Raji (cell line): ENCODE measurements around the gene NFIC.

Source experiments
- POLR2A ChIP-seq: IDR thresholded peaks from 2 replicates; pipeline ENCODE4 v1.6.1; 2011; ENCODE audit warnings: low read depth, low read length, control low read depth; ENCODE audit not compliant: insufficient read depth

NFIC gene

DNA sequence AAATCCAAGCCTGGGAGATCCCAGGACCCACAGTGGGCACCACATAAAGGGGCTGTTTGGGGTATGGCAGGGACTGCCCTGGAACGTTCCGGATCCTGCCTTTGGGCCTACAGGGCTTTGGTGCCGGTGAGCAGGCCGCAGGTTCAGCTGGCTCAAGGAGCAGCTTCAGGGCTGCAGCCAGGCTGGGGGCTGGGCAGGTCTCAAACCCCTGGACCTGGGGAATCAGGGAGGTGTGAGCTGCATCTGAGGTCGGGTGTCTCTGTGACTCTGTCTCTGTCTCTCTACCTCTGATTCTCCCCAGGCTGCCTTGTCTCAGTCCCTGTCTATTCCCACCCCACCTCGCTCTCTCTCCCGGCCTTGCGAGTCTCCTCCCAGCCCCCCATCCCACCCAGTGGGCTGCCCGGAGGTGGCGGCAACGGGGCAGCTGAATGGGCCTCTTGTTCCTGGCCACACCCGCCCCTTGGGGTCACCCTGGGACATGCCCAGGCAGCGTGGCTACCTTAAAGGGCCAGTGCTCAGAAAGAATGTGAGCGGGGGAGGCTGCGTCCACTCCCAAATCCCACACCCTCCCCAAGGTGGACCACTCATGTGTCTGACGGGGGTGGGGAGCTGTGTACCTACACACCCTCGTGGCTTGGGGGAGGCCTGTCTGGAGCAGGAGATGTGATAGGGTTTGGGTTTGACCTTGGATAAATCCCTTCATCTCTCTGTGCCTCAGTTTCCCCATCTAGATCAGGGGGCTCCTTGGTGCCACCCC is 31.1 kb downstream of the NFIC start:
- no peak for TF ChIP-seq POLR2A

DNA sequence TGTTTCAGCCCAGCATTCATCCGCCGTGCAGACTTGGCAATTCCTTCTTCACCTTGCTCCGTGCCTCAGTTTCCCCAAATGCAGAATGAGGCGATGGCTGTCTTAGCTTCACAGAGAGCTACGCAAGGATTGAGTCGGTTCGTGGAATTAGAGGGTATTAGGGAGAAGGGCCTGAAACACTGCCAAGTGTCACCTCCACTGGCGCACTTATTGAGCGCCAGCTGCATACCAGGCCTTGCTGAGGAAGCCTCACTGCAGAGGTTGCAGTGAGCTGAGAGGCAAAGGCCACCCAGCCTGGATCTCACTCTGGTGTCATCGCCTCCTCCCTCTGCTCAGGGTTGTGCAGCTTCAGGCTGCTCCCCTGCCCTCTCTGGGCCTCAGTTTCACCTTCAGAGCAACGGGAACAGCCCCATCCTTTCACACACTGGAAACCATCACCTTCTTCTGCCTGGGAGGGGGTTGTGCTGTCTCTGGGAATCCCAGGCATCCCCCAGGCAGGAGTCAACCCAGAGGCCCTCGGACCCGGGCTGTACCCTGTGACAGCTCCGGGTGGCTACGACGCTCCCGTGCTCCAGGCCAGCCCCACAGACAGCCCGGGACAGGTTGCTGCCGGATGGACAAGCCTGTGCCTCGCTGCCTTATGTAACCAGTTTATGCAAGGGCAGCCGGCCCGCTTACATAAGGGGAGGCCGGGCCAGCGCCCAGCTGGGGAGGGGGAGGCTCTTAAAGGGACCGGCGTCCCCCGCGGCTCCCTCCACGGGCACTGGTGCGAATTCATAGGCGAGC is 31.9 kb downstream of the NFIC start:
- no peak for TF ChIP-seq POLR2A

DNA sequence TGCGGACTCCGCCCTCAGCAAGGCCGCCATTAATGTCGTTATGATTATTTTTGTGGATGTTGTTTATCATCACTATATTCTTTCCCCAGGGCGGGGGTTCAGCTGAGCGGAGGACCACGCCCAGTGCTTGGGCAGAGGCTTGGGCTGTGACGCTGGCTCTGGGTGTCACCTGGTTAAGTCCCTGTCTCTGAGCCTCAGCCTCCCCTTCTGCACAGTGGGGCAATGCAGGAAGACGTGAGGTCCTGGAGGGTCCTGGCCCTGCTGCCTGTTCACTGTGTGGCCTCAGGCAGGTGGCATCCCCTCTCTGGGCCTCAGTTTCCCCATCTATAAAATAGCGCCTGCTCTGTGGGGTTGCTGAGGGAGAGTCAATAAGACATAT is 32.5 kb downstream of the NFIC start:
- TF ChIP-seq POLR2A = no peak

DNA sequence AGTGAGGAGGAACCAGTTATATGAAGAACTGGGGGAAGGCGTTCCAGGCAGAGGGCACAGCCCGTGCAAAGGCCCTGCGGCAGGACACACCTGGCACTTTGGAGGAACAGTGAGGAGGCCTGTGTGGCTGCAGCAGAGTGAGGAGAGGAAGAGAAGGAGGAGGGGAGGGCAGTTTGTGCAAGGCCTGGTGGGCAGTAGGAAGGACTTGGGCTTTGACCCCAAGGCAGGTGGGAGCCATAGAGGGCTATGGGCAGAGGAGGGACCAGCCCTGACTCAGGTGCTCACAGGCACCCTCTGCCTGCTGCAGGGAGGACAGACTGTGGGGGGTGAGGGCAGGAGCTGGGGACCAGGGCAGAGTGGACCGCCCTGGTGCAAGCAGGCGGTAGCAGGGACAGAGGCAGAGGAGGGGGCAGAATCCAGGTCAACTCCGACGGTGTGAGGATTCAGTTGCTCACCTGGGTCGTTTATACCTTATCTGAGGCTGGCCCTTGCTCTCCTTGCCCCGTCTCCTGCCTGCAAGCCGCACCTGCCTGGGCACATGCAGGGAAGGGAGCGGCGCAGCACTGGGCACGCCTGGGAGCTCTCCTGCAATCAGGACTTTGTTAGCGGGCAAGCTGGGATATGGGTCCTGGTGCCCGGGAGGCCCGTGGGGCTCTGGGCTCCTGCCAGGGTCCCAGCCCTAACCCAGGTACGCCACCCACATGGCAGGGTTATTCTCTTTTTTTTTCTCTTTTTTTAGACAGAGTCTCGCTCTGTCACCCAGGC is 34.8 kb downstream of the NFIC start:
- TF ChIP-seq POLR2A = no peak

DNA sequence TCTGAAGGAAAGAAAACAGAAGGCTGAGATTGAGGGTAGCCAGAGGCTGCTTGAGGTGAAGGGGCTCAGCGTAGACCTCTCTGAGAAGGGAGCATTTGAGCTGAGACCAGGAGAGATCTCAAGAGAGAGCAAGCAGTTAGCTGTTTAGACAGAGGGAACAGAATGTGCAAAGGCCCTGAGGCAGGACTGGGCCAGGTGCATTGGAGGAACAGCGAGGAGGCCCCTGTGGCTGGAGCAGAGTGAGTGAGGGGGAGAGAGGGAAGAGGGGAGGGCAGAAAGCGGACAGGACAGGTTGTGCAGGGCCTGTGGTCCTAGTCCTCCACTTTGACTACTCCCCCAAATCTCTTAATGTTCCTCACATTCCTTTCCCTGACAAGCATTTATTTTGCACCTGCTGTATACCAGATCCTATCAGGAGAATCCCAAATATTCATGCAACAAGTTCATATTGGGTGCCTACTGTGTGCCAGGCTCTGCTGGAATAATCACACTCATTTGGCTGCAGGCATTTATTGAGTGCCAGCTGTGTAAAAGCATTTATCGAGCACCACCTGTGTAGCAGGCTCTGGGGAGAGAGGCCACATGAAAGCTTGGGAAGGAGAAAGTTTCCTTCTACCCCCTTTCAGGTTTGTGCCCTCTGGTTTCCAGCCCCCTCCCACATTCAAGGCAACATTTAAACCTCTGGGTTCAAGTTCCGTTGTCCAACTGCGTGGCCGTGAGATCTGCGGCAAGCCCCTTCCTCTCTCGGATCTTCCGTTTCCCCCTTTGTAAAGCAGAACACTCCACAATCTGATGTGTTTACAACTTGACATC is 36.5 kb downstream of the NFIC start:
- TF ChIP-seq POLR2A = no peak

DNA sequence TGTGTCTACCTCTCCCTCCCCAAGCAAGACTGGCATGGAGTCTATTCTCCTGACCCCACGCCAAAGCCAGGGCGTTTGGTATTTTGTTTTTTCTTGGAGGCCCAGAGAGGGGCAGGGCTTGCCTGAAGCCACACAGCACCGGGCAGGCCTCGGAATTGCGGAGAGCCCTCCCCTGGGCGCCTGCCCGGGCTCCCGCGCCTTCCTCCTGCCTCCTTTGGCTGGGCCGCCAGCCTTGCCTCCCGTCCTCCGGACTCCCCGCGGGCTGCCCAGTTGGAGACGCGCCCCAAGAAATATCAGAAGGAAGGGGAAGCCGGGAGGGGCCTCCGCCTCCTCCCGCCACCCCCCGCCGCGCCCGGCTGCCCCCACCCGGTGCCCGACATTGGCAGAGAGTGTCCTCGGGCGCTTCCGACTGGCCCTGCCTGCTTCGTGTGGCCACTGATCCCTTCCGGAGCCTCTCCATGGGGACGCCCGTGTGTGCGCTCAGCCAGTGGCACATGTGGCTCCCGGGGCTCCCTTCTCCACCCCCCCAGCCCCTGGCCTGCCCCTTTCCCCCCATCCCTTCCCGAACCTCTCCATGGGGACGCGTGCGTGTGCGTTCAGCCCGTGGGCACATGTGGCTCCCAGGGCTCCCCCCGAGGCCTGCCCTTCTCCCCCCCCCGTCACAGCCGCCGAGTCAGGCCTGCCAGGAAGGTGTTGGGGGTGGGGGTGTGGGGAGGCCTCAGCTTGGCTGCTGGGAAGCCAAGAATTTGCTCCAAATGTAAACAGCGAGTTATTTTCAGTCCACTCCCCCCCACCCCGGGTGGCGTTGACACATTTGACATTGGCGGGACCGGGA is 37.3 kb downstream of the NFIC start:
- no peak for TF ChIP-seq POLR2A

DNA sequence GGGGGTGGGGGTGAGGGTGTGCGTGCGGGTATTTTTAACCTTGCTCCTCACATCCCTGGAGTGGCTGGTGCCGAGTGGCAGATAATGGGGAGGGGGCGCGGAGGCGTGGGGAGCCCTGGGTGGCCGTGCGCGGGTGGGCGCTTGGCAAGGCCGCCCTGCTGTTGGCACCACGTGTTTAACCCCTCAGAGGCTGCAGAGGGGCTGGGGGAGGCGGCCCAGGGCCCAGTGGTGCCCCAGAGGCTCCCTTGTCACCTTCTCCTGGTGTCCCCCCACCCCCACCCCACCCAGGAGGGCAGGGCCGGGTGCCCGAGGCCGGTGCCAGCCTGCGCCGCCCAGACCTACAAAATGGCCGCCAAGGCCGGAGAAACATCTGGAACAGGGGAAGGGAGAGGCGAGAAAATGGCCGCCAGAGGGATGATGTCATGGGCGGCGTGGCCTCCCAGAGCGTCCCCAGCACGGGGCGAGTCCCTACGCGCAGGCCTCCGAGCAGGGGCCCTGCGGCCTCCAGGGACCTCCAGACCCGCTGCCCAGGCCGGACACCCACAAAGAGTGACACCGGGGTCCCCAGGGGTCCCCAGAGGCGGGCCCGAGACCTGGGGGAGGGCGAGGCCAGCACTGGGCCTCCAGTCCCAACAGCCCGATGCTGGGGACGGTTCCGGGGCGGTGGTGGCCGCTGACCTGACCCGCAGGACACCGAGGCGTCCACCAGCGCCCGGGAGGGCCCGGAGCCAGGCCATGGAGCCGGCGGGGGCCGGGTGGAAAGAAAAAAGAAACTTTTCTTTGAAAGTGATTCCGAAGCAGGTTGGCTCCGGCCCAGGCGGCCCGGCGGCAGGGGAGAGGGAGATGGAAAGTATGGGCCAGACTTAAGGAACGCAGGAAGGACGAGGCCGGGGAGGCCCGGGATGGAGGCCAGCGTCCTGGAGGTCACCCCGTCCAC is 38.2 kb downstream of the NFIC start:
- no peak for TF ChIP-seq POLR2A

DNA sequence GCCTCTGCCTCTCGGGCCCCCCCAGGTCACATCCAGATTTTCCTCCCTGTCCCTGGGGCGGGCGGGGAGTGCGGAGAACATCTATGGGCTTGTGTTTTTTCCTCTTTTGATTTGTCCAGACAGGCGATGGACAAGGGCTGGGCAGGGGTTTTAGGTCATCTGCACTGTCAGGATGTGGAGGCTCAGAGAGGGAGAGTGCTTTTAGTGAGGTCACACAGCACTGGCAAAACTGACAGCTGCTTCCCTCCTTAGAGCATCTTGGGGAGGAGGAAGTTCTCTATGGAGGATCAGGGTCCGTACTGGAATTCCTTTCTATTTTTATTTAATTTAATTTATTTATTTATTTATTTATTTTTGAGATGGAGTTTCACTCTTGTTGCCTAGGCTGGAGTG is 38.9 kb downstream of the NFIC start:
- no peak for TF ChIP-seq POLR2A

DNA sequence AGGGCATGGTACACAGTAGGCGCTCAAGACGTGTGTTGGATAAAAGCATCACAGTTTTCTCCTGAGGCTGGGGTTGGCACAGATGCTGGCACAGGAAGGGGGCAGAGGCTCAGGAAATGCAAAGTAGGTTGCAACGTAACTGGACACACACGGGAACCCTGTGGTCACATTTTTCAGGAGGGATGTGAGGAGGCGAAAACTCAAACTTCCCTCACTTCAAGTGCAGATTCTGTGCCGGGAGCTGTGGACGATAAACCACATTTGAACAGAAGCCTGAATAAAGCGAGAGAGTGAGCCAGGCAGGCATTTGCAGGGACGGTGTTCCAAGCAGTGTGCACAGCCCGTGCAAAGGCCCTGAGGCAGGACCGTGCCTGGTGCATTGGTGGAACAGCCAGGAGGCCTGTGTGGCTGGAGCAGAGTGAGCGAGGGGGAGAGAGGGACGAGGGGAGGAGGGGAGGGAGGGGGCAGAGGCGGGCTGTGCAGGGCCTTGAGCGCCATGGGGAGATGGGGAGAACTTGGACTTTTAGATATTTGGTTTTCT is 40.3 kb downstream of the NFIC start:
- no peak for TF ChIP-seq POLR2A

DNA sequence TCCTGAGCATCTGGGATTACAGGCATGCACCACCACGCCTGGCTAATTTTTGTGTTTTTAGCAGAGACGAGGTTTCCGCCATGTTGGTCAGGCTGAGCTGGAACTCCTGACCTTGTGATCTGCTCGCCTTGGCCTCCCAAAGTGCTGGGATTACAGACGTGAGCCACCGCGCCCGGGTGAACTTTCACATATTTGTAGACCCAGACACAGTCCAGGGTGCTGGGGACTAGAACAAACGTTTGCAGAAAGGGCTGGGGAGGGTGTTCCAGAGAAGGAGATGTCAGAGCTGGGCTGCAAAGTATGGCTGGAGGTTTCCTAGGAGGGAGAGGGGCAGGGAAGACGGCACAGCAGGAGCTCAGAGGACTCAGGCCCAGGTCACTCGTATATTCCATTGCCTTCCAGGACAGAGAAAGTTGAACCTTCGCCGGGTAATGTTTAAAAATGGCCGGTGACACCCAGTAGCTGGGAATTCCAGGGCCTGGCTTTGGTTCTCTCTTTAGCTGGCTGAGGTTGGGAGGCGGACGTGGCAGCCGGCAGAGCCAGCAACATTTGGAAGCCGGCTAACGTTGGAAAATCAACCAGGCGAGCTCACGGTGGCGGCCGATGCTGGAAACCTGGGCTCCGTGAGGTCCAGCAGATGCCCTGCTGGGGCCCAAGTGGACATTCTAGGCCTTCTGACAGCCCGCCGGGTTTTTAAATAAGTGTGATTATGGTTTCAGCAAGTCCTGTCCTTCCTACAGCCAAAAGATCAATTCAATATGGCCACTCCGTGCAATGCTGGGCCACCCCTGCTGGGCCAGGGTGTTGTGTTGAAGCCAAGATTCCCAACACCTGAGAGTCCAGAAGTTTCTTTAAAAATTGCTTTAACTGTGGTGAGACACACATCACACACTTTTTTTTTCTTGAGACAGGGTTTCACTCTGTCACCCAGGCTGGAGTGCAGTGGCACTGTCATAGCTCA is 41.5 kb downstream of the NFIC start:
- TF ChIP-seq POLR2A = no peak

DNA sequence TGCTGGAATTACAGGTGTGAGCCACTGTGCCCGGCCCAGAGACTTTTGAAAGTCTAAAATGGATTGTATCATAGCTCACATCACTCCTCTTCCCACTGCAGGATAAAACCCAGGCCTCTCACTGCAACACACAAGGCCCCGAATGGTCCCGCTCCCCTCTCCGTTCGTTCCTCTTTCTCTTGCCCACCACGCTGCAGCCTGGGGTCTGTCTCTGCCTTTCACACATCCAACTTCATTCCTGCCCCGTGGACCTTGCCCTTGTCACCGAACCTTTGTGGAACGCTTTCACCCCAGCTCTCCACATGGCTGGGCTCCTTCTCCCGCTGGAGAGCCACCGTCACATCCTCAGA is 42.6 kb downstream of the NFIC start:
- TF ChIP-seq POLR2A = no peak
